Trophoblast cell (in vitro differentiated cells and primary cell): ENCODE measurements around the gene GALNS.

Experiments
- DNase-seq, 2 donors: peaks; one replicate each; pipeline ENCODE4 v3.0.0-alpha.2; 2016
- H2AFZ ChIP-seq: 2 replicates; pipeline ENCODE4 v1.6.1; 2013; ENCODE audit warnings: low read length, moderate library complexity, mild to moderate bottlenecking; ENCODE audit not compliant: insufficient read depth, poor library complexity
- H2AK5ac ChIP-seq: 2 replicates; pipeline ENCODE4 v1.6.1; 2013; ENCODE audit warnings: mild to moderate bottlenecking, low read length
- H2BK120ac ChIP-seq: 2 replicates; pipeline ENCODE4 v1.6.1; 2013; ENCODE audit warnings: low read length, mild to moderate bottlenecking, moderate library complexity; ENCODE audit not compliant: insufficient read depth, poor library complexity
- H2BK12ac ChIP-seq: 2 replicates; pipeline ENCODE4 v1.6.1; 2013; ENCODE audit warnings: mild to moderate bottlenecking, low read length, moderate library complexity
- H2BK5ac ChIP-seq: 2 replicates; pipeline ENCODE4 v1.6.1; 2013; ENCODE audit warnings: low read length, low read depth, moderate library complexity, mild to moderate bottlenecking; ENCODE audit not compliant: poor library complexity
- H3K14ac ChIP-seq: 2 replicates; pipeline ENCODE4 v1.6.1; 2013; ENCODE audit warnings: mild to moderate bottlenecking, low read length
- H3K18ac ChIP-seq: 2 replicates; pipeline ENCODE4 v1.6.1; 2013; ENCODE audit warnings: mild to moderate bottlenecking, low read length
- H3K23ac ChIP-seq: 2 replicates; pipeline ENCODE4 v1.6.1; 2013; ENCODE audit warnings: low read length
- H3K27ac ChIP-seq: 2 replicates; pipeline ENCODE4 v1.5.1; 2013; ENCODE audit warnings: low read depth, mild to moderate bottlenecking, inconsistent platforms, low read length, moderate library complexity
- H3K27me3 ChIP-seq: 2 replicates; pipeline ENCODE4 v1.6.1; 2013; ENCODE audit warnings: inconsistent platforms, mild to moderate bottlenecking, low read length, moderate library complexity; ENCODE audit not compliant: insufficient read depth
- H3K36me3 ChIP-seq, 2 experiments: 1 replicate in 1 of 2; 2 replicates in 1 of 2; pipeline ENCODE4 v1.6.1; 2013; ENCODE audit warnings: low read length in 2 of 2, mild to moderate bottlenecking in 2 of 2, moderate library complexity in 1 of 2; ENCODE audit not compliant: insufficient read depth in 2 of 2, control insufficient read depth in 1 of 2
- H3K4ac ChIP-seq: 2 replicates; pipeline ENCODE4 v1.6.1; 2013; ENCODE audit warnings: low read depth, mild to moderate bottlenecking, low read length, moderate library complexity
- H3K4me1 ChIP-seq, 2 experiments: 1 replicate in 1 of 2; 2 replicates in 1 of 2; pipeline ENCODE4 v1.6.1; 2013; ENCODE audit warnings: low read length in 2 of 2, mild to moderate bottlenecking in 2 of 2, moderate library complexity in 1 of 2; ENCODE audit not compliant: insufficient read depth in 2 of 2, control insufficient read depth in 1 of 2
- H3K4me2 ChIP-seq: 2 replicates; pipeline ENCODE4 v1.6.1; 2013; ENCODE audit warnings: inconsistent platforms, mild to moderate bottlenecking, low read length, moderate library complexity
- H3K4me3 ChIP-seq: 2 replicates; pipeline ENCODE4 v1.5.1; 2013; ENCODE audit warnings: mild to moderate bottlenecking, low read depth, low read length, inconsistent platforms
- H3K79me1 ChIP-seq: one replicate; pipeline ENCODE4 v1.6.1; 2013; ENCODE audit warnings: low read length
- H3K79me2 ChIP-seq: 2 replicates; pipeline ENCODE4 v1.6.1; 2013; ENCODE audit warnings: low read length, mild to moderate bottlenecking; ENCODE audit not compliant: control insufficient read depth, insufficient read depth, poor library complexity
- H3K9ac ChIP-seq: 2 replicates; pipeline ENCODE4 v1.6.1; 2013; ENCODE audit warnings: mild to moderate bottlenecking, low read length
- H3K9me3 ChIP-seq: 2 replicates; pipeline ENCODE4 v1.6.1; 2013; ENCODE audit warnings: low read depth, mild to moderate bottlenecking, control low read depth, inconsistent platforms, low read length; ENCODE audit not compliant: insufficient read depth
- H4K12ac ChIP-seq: 2 replicates; pipeline ENCODE4 v1.6.1; 2013; ENCODE audit warnings: low read depth, mild to moderate bottlenecking, low read length, moderate library complexity
- H4K8ac ChIP-seq: 2 replicates; pipeline ENCODE4 v1.6.1; 2013; ENCODE audit warnings: low read depth, mild to moderate bottlenecking, low read length, moderate library complexity
- H4K91ac ChIP-seq: one replicate; pipeline ENCODE4 v1.6.1; 2013; ENCODE audit warnings: low read depth, mild to moderate bottlenecking, low read length, moderate library complexity
- WGBS: extraction: QIAGEN DNeasy Blood & Tissue Kit; methylation state at CpG from one replicate; pipeline ENCODE4 v1.1.7; 2013; ENCODE audit warnings: missing lambda C conversion rate; ENCODE audit not compliant: insufficient read length, insufficient coverage; ENCODE audit errors: extremely low coverage; 5-methylcytosine and 5-hydroxymethylcytosine counted together

Gene GALNS

GRCh38 chr16:88811769-88812512 lies 44.8 kb downstream of the GALNS start, which contains the start of gene APRT:
TSS of gene APRT (minus strand) at chr16:88811928. CDS start at chr16:88811899, 29 bp downstream.
- no CpG with 5 or more reads among the region's 84 CpGs for WGBS
- Histone ChIP-seq H2BK120ac (peak within 1 kb of the TSS; percentile 82), H2AFZ (peak within 1 kb of the TSS; percentile 86), H3K27ac (peak within 1 kb of the TSS; percentile 94), H3K36me3 (peaks cover 28 to 31% of the 10 kb centered on the region in 2 experiments), H3K4me3 (peak within 1 kb of the TSS; percentile 77), H4K91ac (peak within 1 kb of the TSS; percentile 95), H4K12ac (peak within 1 kb of the TSS; percentile 68), H3K14ac (peak within 1 kb of the TSS; percentile 92), H4K8ac (peak within 1 kb of the TSS; percentile 98), H3K79me2 (peaks cover 9% of the 10 kb centered on the region), H3K27me3 (no peaks in the 10 kb centered on the region), H3K9me3 (peaks cover 2% of the 10 kb centered on the region), H2AK5ac (peak within 1 kb of the TSS; percentile 33), H3K9ac (peak within 1 kb of the TSS; percentile 62), H3K79me1 (peaks cover 14% of the 10 kb centered on the region), H3K4me1 (peaks cover 9 to 22% of the 10 kb centered on the region in 2 experiments), H3K18ac (peak within 1 kb of the TSS; percentile 68), H3K23ac (peak within 1 kb of the TSS; percentile 2), H3K4me2 (peak within 1 kb of the TSS; percentile 98), H3K4ac (peak within 1 kb of the TSS; percentile 66), H2BK12ac (peak within 1 kb of the TSS; percentile 39), H2BK5ac (peak within 1 kb of the TSS; percentile 78)
- DNase-seq, result peak; percentile 92 to 96

DNA sequence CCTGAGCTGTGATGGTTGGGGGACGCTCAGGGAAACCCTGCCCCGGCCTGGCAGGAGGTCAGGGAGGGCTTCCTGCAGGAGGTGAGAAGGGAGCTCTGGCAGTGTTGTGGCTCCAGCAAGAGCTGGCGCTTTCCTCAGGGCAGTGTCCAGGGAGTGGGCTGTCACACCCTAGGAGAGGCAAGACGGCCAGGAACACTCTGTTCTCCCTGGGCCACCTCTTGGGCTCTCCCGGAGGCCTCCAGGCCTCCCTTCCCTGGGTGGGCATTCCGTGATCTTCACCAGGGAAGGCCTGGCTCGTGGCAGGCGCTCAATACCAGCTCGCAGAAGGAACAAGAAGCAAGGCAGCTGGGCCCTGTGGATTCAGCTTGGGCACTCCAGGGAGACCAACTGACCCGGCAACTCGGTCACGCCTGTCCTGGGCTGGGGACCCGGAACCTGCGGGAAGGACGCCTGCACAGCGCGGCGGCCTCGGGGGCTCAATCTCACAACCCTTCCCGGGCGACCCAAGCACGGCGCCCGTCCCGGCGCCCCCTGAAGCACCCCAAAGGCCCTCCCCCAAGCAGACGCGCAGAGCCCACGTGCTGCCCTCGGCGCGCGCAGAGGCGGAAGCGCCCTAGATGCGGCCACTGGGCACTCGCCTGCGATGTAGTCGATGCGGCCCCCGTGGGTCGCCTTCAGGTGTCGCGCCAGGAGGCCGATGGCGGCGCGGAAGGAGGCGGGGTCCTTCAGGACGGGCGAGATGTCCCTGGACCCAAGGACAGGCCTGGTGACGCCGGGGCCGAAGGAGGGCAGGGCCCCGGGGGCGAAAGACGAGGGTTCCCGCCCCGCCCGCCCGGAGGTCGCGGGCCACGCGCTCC lies 45.6 kb downstream of the GALNS start:
- Histone ChIP-seq H2BK12ac (no peak overlapping the region), H3K4me1 (peaks cover 9 to 22% of the 10 kb centered on the region in 2 experiments), H2AK5ac (peak overlapping the region; percentile 33), H3K4ac (peak overlapping the region; percentile 28), H4K8ac (peak overlapping the region; percentile 83), H3K9ac (peak overlapping the region; percentile 30), H2BK5ac (peak overlapping the region; percentile 58), H3K27ac (peak overlapping the region; percentile 39), H3K79me2 (peaks cover 9% of the 10 kb centered on the region), H3K36me3 (peaks cover 36 to 39% of the 10 kb centered on the region in 2 experiments), H4K91ac (peak overlapping the region; percentile 47), H2BK120ac (peak overlapping the region; percentile 40), H2AFZ (peak overlapping the region; percentile 61), H3K4me3 (peak overlapping the region; percentile 73), H4K12ac (peak overlapping the region; percentile 23), H3K27me3 (no peaks in the 10 kb centered on the region), H3K79me1 (peaks cover 14% of the 10 kb centered on the region), H3K23ac (peak overlapping the region; percentile 2), H3K9me3 (peaks cover 2% of the 10 kb centered on the region), H3K18ac (peak overlapping the region; percentile 68), H3K14ac (peak overlapping the region; percentile 67), H3K4me2 (peak overlapping the region; percentile 98)
- no CpG with 5 or more reads among the region's 65 CpGs for WGBS
- peak; percentile 17 to 50 for DNase-seq

DNA sequence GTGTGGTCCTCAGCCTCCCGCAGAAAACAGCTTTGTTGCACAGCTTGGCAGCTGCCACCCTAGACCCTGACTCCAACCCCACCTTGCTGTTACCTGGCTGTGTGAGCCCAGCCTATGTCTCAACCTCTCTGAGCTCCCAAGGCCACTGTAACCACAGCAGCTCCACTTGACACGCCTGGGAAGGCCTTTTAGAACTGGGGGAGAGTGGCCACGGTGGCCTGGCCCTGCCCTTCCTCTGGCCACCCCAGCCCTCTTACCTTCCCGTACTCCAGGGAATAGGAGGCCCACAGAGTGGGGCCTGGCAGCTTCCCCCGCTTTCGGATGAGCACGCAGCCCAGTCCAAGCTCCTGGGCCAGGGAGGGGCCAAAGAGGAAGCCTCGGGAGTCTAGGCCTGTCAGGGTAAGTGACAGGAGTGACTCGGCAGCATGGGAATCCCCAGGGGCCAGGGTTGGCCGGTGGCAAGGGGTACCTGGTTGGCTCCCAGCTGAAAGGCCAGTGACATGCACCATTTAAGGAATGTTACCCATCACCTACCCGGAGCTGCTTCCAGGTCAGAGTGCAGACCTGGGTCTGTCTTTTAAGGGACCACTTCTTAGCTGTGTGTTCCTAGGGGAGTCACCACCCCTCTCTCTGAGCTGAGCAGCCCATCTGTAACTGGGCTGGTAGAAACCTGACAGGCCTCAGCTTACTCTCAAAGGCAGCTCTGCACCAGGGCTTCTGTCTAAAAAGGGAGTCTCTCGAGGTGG lies 46.4 kb downstream of the GALNS start:
- Histone ChIP-seq H3K27me3 (no peaks in the 10 kb centered on the region), H3K4ac (no peak overlapping the region), H4K12ac (no peak overlapping the region), H3K36me3 (peaks cover 44 to 47% of the 10 kb centered on the region in 2 experiments), H2BK120ac (no peak overlapping the region), H3K4me2 (peak overlapping the region; percentile 98), H3K18ac (no peak overlapping the region), H3K79me2 (peaks cover 9% of the 10 kb centered on the region), H2AK5ac (no peak overlapping the region), H4K91ac (no peak overlapping the region), H3K79me1 (peaks cover 14% of the 10 kb centered on the region), H3K27ac (peak overlapping the region; percentile 39), H2AFZ (no peak overlapping the region), H3K9me3 (peaks cover 2% of the 10 kb centered on the region), H3K9ac (peak overlapping the region; percentile 30), H3K23ac (no peak overlapping the region), H2BK5ac (no peak overlapping the region), H3K4me1 (peaks cover 9 to 22% of the 10 kb centered on the region in 2 experiments), H2BK12ac (no peak overlapping the region), H4K8ac (no peak overlapping the region), H3K14ac (peak overlapping the region; percentile 67), H3K4me3 (peak overlapping the region; percentile 73)
- no CpG with 5 or more reads among the region's 12 CpGs for WGBS
- peak; percentile 36 to 38 for DNase-seq

- H3K4me3 ChIP-seq, result no peak overlapping the region
- peaks cover 13 to 26% of the 10 kb centered on the region in 2 experiments for H3K4me1 ChIP-seq
- H2BK12ac ChIP-seq, result no peak overlapping the region
- H3K14ac ChIP-seq, result no peak overlapping the region
- H3K18ac ChIP-seq, result no peak overlapping the region
- peaks cover 2% of the 10 kb centered on the region for H3K9me3 ChIP-seq
- H3K4ac ChIP-seq, result no peak overlapping the region
- H2AK5ac ChIP-seq, result no peak overlapping the region
- H3K9ac ChIP-seq, result no peak overlapping the region
- peaks cover 50 to 51% of the 10 kb centered on the region in 2 experiments for H3K36me3 ChIP-seq
- no peak overlapping the region for H4K91ac ChIP-seq
- H2BK120ac ChIP-seq, result no peak overlapping the region
- no CpG with 5 or more reads among the region's 10 CpGs for WGBS
- DNase-seq, result no peak
- no peak overlapping the region for H3K4me2 ChIP-seq
- H3K27me3 ChIP-seq, result no peaks in the 10 kb centered on the region
- no peak overlapping the region for H2BK5ac ChIP-seq
- H4K12ac ChIP-seq, result no peak overlapping the region
- no peak overlapping the region for H4K8ac ChIP-seq
- peaks cover 9% of the 10 kb centered on the region for H3K79me2 ChIP-seq
- H3K27ac ChIP-seq, result no peak overlapping the region
- H3K79me1 ChIP-seq, result peaks cover 14% of the 10 kb centered on the region
- H2AFZ ChIP-seq, result no peak overlapping the region
- H3K23ac ChIP-seq, result no peak overlapping the region
Measured at GRCh38 chr16:88809676-88810165, 47.0 kb downstream of the GALNS start.
